22Rv1 (cell line): Measurements from ENCODE around the gene KRT84.
A peak's percentile ranks its signal among the peaks of the same experiment; 100 is the strongest.

Experiments
- H3K27ac ChIP-seq: fragments of 450-650 bp; 2 replicates; pipeline ENCODE4 v1.5.1; 2017
- ZFX ChIP-seq: fragments of 450-650 bp; IDR thresholded peaks from 2 replicates; pipeline ENCODE4 v1.6.1; 2017; ENCODE audit warnings: antibody characterized with exemption, borderline replicate concordance
- TF ChIP-seq, protein P1 (sequence below): fragments of 450-650 bp; IDR thresholded peaks from 2 replicates; pipeline ENCODE4 v1.5.1; 2017; ENCODE audit warnings: mild to moderate bottlenecking

The KRT84 gene

GRCh38 chr12:52347016-52347415 lies 38.4 kb downstream of the KRT84 start:
- TF ChIP-seq, protein P1, sequence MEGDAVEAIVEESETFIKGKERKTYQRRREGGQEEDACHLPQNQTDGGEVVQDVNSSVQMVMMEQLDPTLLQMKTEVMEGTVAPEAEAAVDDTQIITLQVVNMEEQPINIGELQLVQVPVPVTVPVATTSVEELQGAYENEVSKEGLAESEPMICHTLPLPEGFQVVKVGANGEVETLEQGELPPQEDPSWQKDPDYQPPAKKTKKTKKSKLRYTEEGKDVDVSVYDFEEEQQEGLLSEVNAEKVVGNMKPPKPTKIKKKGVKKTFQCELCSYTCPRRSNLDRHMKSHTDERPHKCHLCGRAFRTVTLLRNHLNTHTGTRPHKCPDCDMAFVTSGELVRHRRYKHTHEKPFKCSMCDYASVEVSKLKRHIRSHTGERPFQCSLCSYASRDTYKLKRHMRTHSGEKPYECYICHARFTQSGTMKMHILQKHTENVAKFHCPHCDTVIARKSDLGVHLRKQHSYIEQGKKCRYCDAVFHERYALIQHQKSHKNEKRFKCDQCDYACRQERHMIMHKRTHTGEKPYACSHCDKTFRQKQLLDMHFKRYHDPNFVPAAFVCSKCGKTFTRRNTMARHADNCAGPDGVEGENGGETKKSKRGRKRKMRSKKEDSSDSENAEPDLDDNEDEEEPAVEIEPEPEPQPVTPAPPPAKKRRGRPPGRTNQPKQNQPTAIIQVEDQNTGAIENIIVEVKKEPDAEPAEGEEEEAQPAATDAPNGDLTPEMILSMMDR, result no peak
- no peak for TF ChIP-seq ZFX
- peak overlapping the region; percentile 72 for H3K27ac ChIP-seq

- peak overlapping the region; percentile 72 for H3K27ac ChIP-seq
- no peak for TF ChIP-seq ZFX
- TF ChIP-seq, protein P1, result no peak
Observed at GRCh38 chr12:52346593-52346992, 38.9 kb downstream of the KRT84 start.

- H3K27ac ChIP-seq, result peak overlapping the region; percentile 72
Observed at GRCh38 chr12:52345041-52345440, 40.4 kb downstream of the KRT84 start.

- no peak for TF ChIP-seq ZFX
- TF ChIP-seq, protein P1, result no peak
- no peak overlapping the region for H3K27ac ChIP-seq
Observed at GRCh38 chr12:52344111-52344510, 41.3 kb downstream of the KRT84 start.

DNA sequence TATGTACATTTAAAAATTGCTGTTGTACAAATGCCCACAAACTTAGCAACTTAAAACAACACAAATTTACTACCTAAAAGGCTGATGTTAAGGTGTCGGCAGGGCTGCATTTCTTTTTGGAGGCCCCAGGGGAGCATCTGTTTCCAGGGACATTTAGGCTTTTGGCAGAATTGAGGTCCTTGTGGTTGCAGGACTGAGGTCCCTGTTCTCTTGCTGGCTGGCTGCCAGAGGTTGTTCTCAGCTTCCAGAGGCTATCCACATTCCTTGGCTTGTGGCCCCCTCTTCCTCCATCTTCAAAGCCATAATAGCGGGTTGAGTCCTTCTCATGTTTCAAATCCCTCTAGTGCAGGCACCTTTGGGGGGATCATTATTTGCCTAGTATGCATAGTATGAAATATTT lies 41.9 kb downstream of the KRT84 start:
- H3K27ac ChIP-seq, result no peak overlapping the region
- TF ChIP-seq ZFX, result no peak
- TF ChIP-seq, protein P1, result no peak

- H3K27ac ChIP-seq, result no peak overlapping the region
- TF ChIP-seq ZFX, result no peak
- TF ChIP-seq, protein P1, result no peak
Observed at GRCh38 chr12:52342781-52343490, 42.5 kb downstream of the KRT84 start.

DNA sequence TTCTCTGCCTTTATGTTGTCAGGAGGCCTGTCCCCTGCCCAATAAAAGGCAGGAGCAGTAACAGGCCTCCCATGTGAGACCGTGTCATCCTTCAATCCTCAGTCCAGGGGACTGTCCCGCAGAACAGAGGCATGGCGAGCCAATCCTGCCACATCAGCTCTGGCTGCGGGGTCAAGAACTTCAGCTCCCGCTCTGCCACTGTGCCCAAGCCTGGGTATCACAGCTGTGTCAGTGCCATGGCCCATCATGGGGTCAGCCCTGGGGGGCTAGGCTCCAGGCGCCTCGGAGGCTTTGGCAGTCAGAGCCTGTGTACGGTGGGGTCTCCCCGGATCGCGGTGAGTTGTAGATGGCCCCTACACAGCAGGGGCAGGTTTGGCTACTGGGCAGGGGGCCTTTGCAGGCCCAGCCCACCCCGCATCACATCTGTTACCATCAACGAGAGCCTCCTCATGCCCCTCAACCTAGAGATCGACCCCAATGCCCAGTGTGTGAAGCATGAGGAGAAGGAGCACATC lies 44.3 kb downstream of the KRT84 start:
- TF ChIP-seq, protein P1, result no peak
- no peak for TF ChIP-seq ZFX
- H3K27ac ChIP-seq, result no peak overlapping the region
